GM21390 (cell line): ENCODE measurements around the gene USF3.
"Not testable (repeated sequence)": the region's sequence is repeated elsewhere in the genome, so short reads cannot be mapped to it uniquely, and the experiment has no call there.

Experiments
- ATAC-seq: cut with Tn5 transposase; IDR thresholded peaks from one replicate; pipeline ENCODE4 v1.9.1; 2021; ENCODE audit not compliant: unreplicated experiment

USF3 gene

DNA sequence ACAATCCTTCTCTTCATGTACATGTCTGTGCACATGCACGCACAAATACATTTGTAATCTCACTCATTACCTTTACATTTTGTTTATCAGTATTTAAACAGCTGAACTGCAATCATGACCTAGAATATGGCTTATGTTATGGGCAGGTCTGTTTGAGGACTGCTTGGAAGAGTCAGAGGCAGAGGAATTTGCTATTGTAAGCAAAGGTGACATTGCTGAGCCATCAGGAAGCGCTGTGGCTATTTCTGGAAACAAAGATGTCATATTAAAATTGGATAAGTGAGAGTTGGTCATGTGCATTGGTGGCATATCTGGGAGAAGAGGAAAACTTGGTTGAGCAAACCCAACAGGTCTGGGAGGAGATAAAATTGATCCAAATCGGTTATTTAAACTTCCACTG lies 41.6 kb downstream of the USF3 start:
- ATAC-seq: no peak

- no peak for ATAC-seq
Observed at GRCh38 chr3:113654310-113654709, 42.1 kb downstream of the USF3 start.

- ATAC-seq: no peak
Observed at GRCh38 chr3:113649174-113649845, 47.1 kb downstream of the USF3 start.

DNA sequence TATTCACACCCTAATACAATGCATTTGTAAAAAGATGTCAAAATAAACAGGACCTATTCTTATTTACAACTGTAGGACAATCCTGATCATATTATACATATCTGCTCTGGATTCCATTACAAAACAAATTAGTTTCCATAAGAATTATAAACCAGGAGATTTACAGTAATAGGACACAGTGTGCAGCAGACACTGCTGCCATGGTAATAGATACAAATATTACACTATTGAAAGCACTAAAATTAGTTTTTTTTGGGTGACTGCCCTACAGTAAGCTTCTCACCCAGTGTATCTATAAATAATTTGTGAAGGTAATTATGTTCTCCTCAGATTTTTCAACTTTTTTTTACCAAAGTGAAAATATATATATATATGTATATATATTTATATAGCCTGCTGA lies 47.9 kb downstream of the USF3 start:
- no peak for ATAC-seq

GRCh38 chr3:113643583-113643982 lies 52.9 kb downstream of the USF3 start:
- no peak for ATAC-seq

- no peak for ATAC-seq
Observed at GRCh38 chr3:113638910-113639309, 57.5 kb downstream of the USF3 start.

DNA sequence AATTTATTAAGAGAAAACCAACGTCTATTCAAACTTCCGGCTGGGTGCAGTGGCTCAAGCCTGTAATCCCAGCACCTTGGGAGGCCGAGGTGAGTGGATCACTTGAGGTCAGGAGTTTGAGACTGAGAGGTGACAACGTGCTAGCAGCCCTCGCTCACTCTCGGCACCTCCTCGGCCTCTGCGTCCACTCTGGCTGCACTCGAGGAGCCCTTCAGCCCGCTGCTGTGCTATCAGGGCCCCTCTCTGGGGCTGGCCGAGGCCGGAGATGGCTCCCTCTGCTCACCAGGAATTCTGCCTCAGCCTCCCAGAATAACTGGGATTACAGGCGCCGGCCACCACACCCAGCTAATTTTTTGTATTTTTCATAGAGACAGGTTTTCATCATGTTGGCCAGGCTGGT lies 58.7 kb downstream of the USF3 start:
- no peak for ATAC-seq

- ATAC-seq: not testable (repeated sequence)
Observed at GRCh38 chr3:113636034-113636433, 60.4 kb downstream of the USF3 start.

DNA sequence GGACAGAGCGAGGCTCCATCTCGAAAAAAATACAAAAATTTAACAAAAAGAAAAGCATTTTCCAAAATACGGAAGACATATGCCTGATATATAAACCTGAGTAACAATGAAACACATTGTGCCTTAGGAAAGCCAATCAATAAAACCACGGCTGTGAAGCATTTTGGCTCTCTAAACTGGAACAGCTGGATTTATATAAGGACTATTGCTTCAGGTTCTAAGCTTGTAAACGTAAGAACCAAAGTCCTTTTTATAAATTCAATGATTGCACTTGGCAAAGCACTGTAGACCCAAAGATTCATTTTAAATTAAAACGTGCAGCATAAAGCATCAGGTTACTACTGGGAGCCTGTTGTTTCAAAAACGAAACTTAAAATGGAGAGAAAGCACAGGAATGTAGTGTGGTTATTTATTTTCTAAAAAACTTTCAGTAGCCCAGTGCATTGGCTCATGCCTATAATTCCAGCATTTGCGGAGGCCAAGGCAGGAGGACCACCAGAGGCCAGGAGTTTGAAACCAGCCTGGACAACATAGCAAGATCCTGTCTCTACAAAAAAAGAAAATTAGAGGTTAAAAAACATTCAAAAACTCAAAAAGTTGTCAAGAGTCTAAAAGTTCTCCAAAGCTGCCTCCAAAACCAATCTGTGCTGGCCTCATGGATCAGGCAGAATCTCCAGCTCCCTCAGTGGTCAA lies 61.5 kb downstream of the USF3 start:
- ATAC-seq: no peak

DNA sequence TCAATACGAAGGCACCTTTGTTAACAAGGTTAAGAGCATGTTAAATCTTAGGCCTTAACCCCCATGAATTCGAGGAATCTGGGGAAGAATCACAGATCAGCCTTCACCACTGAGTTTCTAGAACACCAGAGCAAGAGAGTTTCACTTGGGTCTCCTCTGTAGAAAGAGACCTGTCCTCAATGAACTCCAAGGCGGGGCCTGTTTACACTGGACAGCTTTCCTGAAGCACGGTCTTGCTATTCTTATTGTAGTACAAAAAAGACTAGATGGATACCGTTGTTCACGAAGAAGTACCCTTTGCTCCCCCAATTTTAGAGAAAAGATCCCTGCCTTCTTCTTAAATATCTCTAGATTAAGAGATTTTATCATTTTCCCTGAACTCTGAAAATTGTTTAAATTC lies 64.9 kb downstream of the USF3 start:
- ATAC-seq: no peak

- ATAC-seq: no peak
Observed at GRCh38 chr3:113630956-113631542, 65.4 kb downstream of the USF3 start.

GRCh38 chr3:113629584-113630421 lies 66.6 kb downstream of the USF3 start:
- no peak for ATAC-seq

DNA sequence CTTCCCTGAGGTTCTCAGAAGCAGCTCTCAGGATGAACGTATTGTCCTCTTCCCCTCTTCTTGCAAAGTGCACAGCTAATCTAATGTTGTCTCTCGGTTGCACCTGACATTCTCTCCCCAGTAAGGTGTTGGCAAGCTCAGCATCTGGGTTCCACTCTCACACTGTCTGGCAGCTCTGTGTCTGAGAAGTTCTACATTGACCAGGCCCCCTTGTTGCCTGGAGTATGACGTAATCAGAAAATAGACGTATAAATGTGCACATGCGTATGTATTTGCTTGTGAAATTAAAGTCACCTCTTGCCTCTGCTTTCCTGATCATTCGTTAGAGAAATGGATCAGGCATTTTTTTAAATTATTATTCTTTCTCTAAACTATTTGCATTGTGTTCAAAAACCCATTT lies 67.7 kb downstream of the USF3 start:
- no peak for ATAC-seq

DNA sequence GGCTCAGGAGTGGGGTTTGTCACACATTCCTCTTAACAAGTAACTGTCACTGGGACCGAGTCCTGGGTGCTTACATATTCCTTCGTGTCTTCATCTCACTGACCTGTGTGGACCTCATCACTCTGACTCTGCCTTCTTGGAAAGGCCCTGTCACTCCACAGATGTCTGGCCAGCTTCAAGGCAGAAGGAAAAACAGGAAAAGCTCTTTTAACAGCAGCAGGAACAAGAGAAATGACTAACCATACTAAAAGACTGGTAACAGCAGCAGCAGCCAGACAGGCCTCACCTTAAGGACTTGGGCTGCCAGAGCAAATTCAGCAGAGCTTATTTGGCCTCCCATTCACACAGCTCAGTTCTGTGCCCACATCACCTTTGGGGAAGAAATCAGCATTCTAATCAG lies 68.1 kb downstream of the USF3 start:
- ATAC-seq: no peak

DNA sequence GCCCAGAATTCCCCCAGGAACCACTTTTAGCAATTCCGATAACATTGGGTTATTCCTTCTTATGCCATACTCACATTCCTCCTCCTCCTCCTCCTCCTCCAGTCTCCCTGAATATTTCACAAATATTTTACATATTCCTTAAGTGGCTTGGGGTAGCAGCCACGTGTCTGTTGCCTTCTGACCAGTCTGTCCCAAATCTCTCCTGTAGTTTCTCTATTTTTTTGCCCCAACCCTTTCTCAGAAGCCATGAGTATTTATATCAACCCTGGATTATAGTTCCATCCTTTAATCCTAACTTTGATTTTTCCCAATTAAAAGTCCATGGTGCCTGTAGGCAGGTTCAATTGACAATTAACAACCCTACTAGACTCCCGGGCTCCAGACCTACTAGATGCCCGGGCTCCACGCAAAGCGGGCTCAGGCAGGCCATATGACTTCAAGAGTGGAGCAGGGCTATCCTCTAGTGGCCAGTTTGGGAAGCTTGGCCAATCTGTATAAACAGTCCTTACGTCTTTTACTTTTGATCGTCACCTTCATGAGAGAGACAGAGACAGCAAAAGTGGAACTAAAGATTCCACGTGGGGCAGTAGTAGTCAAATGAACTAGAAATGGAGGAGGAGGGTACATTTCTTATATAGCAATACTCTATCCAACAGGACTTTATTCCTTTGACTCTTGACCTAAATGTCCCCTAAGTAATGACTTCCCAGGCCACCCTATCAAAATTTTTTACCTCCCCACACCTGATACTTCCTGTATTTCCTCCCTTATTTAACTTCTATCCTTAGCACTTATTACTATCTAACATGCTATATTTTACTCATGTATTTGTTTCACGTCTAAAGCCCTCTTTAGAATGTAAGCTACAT lies 69.7 kb downstream of the USF3 start:
- no peak for ATAC-seq

GRCh38 chr3:113625834-113626233 lies 70.6 kb downstream of the USF3 start:
- ATAC-seq: no peak

DNA sequence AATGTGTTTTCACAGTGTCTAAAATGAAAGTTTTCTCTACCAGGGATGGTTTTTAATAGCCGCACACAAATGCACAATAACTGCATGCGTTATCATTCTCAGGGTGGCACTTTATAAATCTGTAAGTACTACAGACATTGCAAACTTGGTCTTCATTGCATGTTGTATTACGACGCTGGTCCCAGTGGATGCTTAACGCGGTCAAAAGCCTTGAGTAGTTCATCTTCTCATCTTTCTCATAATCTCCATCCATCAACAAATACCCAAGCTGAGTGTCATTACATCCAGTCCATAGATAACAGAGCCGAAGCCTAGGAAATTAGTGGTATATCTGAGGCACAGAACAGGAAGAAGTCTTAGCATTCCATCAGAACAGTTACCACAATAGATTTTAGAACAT lies 72.6 kb downstream of the USF3 start:
- no peak for ATAC-seq

DNA sequence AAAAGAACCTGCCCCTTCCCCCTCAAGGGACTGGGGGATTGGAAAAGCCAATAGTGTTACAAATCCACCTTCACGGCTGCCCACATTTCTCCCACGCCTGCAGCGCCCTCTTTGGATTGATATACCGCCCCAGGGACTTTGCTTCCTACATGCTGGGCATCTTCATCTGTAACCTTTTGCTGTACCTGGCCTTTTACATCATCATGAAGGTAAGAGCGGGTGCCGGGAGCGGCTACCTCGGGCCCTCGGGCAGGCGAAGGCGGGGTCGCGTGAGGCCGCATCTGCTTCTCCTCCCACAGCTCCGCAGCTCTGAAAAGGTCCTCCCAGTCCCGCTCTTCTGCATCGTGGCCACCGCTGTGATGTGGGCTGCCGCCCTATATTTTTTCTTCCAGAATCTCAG lies 73.1 kb downstream of the USF3 start:
- no peak for ATAC-seq

DNA sequence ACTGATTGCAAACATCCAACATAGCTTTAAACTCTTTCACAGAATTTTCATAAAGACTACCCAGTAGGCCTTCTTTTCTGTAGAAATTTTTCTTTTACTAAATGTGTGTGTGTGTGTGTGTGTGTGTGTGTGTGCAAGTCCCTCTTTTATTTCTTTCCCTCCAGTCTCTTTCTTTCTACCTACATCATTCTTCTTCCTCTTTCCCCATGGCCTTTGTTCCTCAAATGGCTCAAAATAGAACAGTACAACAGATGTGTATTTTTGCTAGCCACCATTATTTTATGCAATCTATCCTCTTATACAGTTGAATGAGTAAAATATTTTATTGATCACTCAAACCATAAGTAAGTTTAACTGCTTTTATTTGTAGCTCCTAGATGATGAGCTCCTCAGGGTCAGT lies 76.4 kb downstream of the USF3 start:
- ATAC-seq: no peak

- ATAC-seq: no peak
Observed at GRCh38 chr3:113617726-113618125, 78.7 kb downstream of the USF3 start.

DNA sequence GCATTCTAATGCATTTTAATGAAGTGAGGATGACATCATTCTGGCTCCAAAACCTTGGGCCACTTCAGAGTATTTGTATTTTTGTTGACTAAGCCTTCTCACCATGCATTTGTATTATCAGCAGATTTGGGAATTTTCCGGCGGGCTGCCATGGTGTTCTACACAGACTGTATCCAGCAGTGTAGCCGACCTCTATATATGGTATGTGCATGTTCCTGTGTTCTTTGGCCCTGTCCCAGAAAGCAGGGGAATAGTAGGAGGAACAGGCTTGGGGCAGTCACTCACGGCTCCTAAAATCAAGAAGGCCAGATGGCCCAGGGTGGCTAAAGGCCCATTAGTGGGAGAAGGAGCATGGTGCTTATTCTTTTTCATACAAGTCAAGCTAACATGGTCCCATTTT lies 80.5 kb downstream of the USF3 start:
- ATAC-seq: no peak
